HG03469 (cell line): ENCODE results near the gene HECTD3.
"Not testable (repeated sequence)": the region's sequence is repeated elsewhere in the genome, so short reads cannot be mapped to it uniquely, and the experiment has no call there.

Source experiments
- ATAC-seq: cut with Tn5 transposase; IDR thresholded peaks from one replicate; pipeline ENCODE4 v1.9.1; 2021; ENCODE audit warnings: mild to moderate bottlenecking, moderate library complexity, moderate number of reproducible peaks; ENCODE audit not compliant: unreplicated experiment

Gene HECTD3

GRCh38 chr1:44994309-44994898 lies 16.7 kb downstream of the HECTD3 start:
- ATAC-seq, result no peak

DNA sequence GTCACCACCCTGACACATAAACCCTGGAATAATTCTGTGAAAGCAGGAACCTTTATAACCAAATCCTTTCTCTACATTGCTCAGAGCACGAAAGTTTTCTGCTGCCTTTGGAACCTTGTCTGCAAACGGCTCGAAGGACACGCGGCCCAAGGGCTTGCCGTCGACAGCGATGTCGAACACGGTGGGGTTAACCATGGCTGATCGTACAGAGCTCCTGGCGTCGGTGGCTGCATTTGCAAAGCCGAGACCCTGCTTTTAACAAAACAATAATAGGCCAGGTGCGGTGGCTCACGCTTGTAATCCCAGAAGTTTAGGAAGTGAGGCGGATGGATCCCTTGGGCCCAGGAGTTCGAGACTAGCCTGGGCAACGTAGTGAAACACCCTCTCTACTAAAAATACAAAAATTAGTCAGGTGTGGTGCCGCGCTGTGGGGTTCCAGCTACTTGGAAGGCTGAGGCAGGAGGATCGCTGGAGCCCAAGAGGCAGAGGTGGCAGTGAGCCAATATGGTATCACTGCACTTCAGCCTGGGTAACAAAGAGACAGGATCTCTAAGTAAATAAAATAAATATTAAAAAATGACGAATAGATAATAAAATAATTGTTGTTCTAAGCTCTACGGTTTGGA lies 22.5 kb downstream of the HECTD3 start:
- ATAC-seq, result no peak

DNA sequence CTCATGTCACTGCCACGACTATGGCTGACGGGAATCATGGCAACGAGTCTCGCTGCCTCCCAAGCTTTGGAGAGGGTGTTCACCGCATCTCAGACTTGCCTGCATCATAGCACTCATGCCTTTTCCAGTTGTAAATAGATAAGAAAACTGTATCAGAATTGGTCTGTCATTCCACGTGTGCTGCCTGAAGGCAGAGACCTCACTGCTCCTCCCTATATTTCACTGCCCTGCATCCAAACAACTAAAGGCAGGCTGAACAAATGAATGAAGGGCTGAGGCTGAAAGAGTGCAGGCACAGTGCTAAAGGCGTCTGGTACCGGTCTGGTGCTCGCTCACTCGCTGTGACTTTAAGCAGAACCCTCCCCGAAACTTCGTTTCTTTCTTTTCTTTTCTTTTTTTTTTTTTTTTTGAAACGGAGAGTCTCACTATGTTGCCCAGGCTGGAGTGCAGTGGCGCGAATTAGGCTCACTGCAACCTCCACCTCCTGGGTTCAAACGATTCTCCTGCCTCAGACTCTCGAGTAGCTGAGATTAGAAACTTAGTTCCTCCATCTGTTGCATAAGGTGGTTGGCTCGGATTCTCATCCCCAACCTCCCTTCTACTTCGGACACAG lies 25.3 kb downstream of the HECTD3 start:
- no peak for ATAC-seq

GRCh38 chr1:44977372-44977771 lies 33.8 kb downstream of the HECTD3 start:
- ATAC-seq, result not testable (repeated sequence)

- no peak for ATAC-seq
Observed at GRCh38 chr1:44976252-44976651, 34.9 kb downstream of the HECTD3 start.

- no peak for ATAC-seq
Observed at GRCh38 chr1:44973645-44974044, 37.5 kb downstream of the HECTD3 start.

GRCh38 chr1:44970317-44970716 lies 40.8 kb downstream of the HECTD3 start:
- no peak for ATAC-seq

- ATAC-seq, result no peak
Observed at GRCh38 chr1:44964396-44964795, 46.7 kb downstream of the HECTD3 start.

DNA sequence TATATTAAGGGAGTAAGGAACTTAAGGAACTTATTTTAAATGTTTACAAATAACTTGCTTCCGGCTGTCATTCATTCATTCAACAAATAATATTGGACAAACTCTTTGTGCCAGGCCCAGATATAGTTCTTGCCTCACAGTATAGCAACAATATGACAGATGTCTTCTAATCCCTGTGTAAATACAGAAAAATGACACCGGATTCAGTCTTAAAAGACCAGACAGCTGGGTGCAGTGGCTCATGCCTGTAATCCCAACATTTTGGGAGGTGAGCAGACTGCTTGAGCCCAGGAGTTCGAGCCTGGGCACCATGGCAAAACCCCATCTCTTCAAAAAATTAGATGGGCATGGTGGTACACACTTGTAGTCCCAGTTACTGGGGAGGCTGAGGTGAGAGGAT lies 48.4 kb downstream of the HECTD3 start:
- ATAC-seq, result no peak

DNA sequence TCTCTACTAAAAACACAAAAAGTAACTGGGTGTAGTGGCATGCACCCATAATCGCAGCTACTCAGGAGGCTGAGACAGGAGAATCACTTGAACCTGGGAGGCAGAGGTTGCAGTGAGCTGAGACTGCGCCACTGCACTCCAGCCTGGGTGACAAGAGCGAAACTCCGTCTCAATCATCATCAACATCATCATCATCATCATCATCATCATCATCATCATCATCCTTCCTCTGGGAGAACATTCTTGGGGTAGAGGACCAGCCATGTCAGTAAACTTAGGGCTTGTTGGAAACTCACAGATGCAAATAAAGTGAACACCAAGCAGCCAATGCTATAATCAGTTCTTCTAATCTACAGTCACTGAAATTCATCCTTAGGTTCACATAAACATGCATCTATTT lies 49.1 kb downstream of the HECTD3 start:
- not testable (repeated sequence) for ATAC-seq

DNA sequence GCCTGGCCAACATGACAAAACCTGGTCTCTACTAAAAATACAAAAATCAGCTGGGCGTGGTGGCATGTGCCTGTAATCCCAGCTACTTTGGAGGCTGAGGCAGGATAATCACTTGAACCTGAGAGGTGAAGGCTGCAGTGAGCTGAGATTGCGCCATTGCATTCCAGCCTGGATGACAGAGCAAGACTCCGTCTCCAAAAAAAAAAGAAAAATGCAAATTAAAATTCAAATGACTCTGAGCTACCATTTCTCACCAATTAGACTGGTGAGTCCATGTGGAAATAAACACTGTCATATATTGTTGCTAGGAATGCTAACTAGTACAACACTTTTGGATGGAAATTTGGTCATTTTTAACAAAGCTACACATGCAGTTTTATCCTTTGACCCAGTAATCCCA lies 53.6 kb downstream of the HECTD3 start:
- not testable (repeated sequence) for ATAC-seq

GRCh38 chr1:44956077-44956476 lies 55.0 kb downstream of the HECTD3 start:
- not testable (repeated sequence) for ATAC-seq
